Panc1 (cell line): ENCODE results near the gene USP28. TPM values are rescaled to one million over a fixed set of nuclear protein-coding genes. Genes with fewer than 3 reads are reported as not detected.

ENCODE experiments used
- ATAC-seq: fragments of 200-7000 bp; cut with Tn5 transposase; 2 replicates; pipeline ENCODE4 v1.9.1; 2020; ENCODE audit warnings: mild to moderate bottlenecking, moderate library complexity
- BruUV-seq: library from RNA; stranded (reverse); fragments of 400-500 nt; replicated peaks from 2 replicates; lab custom pipeline; 2021; lab: Mats Ljungman, UMichigan
- CTCF ChIA-PET: fragments of 300-600 bp; sonication (Branson Sonifier 250); formaldehyde crosslinking; loops from one replicate; lab custom pipeline; 2022; ENCODE audit warnings: antibody characterized with exemption; lab: Charles Lee
- POLR2A ChIA-PET: fragments of 300-600 bp; sonication (Branson Sonifier 250); formaldehyde crosslinking; loops from one replicate; lab custom pipeline; 2022; ENCODE audit warnings: antibody characterized with exemption; lab: Charles Lee
- DNase-seq: peaks from one replicate; pipeline ENCODE4 v3.0.0-alpha.2; 2010; ENCODE audit warnings: low read depth, low spot score
- H3K27ac ChIP-seq: 2 replicates; pipeline ENCODE4 v1.5.1; 2011; ENCODE audit warnings: mild to moderate bottlenecking, low read length, inconsistent platforms
- H3K27me3 ChIP-seq: fragments of 200-500 bp; sonication (Bioruptor generic); 2 replicates; pipeline ENCODE4 v1.6.0; 2014; ENCODE audit warnings: low read length, inconsistent platforms; ENCODE audit not compliant: control insufficient read depth, insufficient read depth
- H3K36me3 ChIP-seq: fragments of 200-500 bp; sonication (Bioruptor generic); 2 replicates; pipeline ENCODE4 v1.5.1; 2014; ENCODE audit warnings: inconsistent platforms, mild to moderate bottlenecking, low read length, moderate library complexity; ENCODE audit not compliant: control insufficient read depth, insufficient read depth
- H3K4me1 ChIP-seq: 2 replicates; pipeline ENCODE4 v1.5.1; 2011; ENCODE audit warnings: inconsistent platforms, mild to moderate bottlenecking, low read length, moderate library complexity; ENCODE audit not compliant: control insufficient read depth, insufficient read depth
- H3K4me3 ChIP-seq, 2 experiments: 2 replicates each; pipeline ENCODE4 v1.5.1; 2011 to 2012; ENCODE audit warnings: low read depth in 2 of 2, low read length in 2 of 2, mild to moderate bottlenecking in 2 of 2, inconsistent platforms in 1 of 2, moderate library complexity in 1 of 2
- H3K9me3 ChIP-seq: fragments of 200-500 bp; sonication (Bioruptor generic); 2 replicates; pipeline ENCODE4 v1.5.1; 2014; ENCODE audit warnings: low read depth, mild to moderate bottlenecking, inconsistent platforms, low read length, moderate library complexity; ENCODE audit not compliant: control insufficient read depth, insufficient read depth
- POLR2AphosphoS5 ChIP-seq: IDR thresholded peaks from 2 replicates; pipeline ENCODE4 v1.6.1; 2012; ENCODE audit warnings: mild to moderate bottlenecking, low read depth, low read length, moderate library complexity
- SIN3A ChIP-seq: IDR thresholded peaks from 2 replicates; pipeline ENCODE4 v1.6.1; 2012; ENCODE audit warnings: low read depth, mild to moderate bottlenecking, low read length, moderate library complexity, borderline replicate concordance; ENCODE audit not compliant: insufficient read depth
- TCF7L2 ChIP-seq: IDR thresholded peaks from 2 replicates; pipeline ENCODE4 v1.6.1; 2011; ENCODE audit warnings: mild to moderate bottlenecking, low read depth, low read length, inconsistent platforms
- in situ Hi-C: cut with HindIII; loops from 2 replicates; pipeline ENCODE4 v1.10.0; 2016; ENCODE audit warnings: low sequenced_read_pairs, low pct_unique_long_range_greater_than_20kb
- intact Hi-C: fragments of 100-400 bp; cut with micrococcal nuclease; formaldehyde crosslinking; loops from one replicate; pipeline ENCODE4 v1.10.0; 2022; ENCODE audit not compliant: unreplicated experiment
- total RNA-seq: library from RNA; stranded (reverse); gene quantifications from one replicate; pipeline ENCODE4 v1.2.1, GENCODE V29; 2021; ENCODE audit not compliant: unreplicated experiment
- TF ChIP-seq, protein P1 (sequence below), 2 experiments: IDR thresholded peaks; 2 replicates each; pipeline ENCODE4 v1.6.1; 2011 to 2012; ENCODE audit warnings: low read depth in 2 of 2, control low read depth in 1 of 2, low read length in 1 of 2, mild to moderate bottlenecking in 1 of 2, moderate library complexity in 1 of 2; ENCODE audit not compliant: insufficient read depth in 1 of 2
- TF ChIP-seq, protein P2 (sequence below): fragments of 450-650 bp; IDR thresholded peaks from 2 replicates; pipeline ENCODE4 v1.5.1; 2017; ENCODE audit warnings: mild to moderate bottlenecking

Gene USP28
- total RNA-seq, 1 experiment from 2014 or later, result 52.3 TPM

DNA sequence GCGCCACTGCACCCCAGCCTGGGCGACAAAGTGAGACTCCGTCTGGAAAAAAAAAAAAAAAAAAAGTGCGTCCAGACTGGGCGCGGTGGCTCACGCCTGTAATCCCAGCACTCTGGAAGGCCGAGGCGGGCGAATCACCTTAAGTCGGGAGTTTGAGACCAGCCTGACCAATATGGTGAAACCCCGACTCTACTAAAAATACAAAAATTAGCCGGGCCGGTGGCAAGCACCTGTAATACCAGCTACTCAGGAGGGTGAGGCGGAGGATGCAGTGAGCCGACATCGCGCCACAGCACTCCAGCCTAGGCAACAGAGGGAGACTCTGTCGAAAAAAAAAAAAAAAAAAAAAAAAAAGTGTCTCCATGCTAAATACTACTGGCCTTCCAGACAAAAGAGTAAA, 1.3 kb downstream of the USP28 start:
- in situ Hi-C loops (no loop called here), intact Hi-C loops (no loop called here)
- TF ChIP-seq, protein P1, sequence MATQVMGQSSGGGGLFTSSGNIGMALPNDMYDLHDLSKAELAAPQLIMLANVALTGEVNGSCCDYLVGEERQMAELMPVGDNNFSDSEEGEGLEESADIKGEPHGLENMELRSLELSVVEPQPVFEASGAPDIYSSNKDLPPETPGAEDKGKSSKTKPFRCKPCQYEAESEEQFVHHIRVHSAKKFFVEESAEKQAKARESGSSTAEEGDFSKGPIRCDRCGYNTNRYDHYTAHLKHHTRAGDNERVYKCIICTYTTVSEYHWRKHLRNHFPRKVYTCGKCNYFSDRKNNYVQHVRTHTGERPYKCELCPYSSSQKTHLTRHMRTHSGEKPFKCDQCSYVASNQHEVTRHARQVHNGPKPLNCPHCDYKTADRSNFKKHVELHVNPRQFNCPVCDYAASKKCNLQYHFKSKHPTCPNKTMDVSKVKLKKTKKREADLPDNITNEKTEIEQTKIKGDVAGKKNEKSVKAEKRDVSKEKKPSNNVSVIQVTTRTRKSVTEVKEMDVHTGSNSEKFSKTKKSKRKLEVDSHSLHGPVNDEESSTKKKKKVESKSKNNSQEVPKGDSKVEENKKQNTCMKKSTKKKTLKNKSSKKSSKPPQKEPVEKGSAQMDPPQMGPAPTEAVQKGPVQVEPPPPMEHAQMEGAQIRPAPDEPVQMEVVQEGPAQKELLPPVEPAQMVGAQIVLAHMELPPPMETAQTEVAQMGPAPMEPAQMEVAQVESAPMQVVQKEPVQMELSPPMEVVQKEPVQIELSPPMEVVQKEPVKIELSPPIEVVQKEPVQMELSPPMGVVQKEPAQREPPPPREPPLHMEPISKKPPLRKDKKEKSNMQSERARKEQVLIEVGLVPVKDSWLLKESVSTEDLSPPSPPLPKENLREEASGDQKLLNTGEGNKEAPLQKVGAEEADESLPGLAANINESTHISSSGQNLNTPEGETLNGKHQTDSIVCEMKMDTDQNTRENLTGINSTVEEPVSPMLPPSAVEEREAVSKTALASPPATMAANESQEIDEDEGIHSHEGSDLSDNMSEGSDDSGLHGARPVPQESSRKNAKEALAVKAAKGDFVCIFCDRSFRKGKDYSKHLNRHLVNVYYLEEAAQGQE (IDR thresholded peaks at IDR 0.05; ENCODE audit: insufficient read depth in 1 of 2, low read depth in 2 of 2, low read length in 1 of 2), result no peak
- TF ChIP-seq POLR2AphosphoS5, result no peak
- TF ChIP-seq, protein P2, sequence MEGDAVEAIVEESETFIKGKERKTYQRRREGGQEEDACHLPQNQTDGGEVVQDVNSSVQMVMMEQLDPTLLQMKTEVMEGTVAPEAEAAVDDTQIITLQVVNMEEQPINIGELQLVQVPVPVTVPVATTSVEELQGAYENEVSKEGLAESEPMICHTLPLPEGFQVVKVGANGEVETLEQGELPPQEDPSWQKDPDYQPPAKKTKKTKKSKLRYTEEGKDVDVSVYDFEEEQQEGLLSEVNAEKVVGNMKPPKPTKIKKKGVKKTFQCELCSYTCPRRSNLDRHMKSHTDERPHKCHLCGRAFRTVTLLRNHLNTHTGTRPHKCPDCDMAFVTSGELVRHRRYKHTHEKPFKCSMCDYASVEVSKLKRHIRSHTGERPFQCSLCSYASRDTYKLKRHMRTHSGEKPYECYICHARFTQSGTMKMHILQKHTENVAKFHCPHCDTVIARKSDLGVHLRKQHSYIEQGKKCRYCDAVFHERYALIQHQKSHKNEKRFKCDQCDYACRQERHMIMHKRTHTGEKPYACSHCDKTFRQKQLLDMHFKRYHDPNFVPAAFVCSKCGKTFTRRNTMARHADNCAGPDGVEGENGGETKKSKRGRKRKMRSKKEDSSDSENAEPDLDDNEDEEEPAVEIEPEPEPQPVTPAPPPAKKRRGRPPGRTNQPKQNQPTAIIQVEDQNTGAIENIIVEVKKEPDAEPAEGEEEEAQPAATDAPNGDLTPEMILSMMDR, result no peak
- TF ChIP-seq TCF7L2, result no peak
- no peak for DNase-seq
- no peaks in the 10 kb centered on the region for H3K36me3 ChIP-seq
- no peak for ATAC-seq
- no peaks in the 10 kb centered on the region for H3K9me3 ChIP-seq
- peak overlapping the region; percentile 71 to 88 for H3K4me3 ChIP-seq
- ChIA-PET CTCF (no interaction called here), POLR2A (no interaction called here)
- no peaks in the 10 kb centered on the region for H3K27me3 ChIP-seq
- peaks cover 22% of the 10 kb centered on the region for H3K4me1 ChIP-seq
- BruUV-seq, result no TSS peak
- H3K27ac ChIP-seq, result peak overlapping the region; percentile 80

DNA sequence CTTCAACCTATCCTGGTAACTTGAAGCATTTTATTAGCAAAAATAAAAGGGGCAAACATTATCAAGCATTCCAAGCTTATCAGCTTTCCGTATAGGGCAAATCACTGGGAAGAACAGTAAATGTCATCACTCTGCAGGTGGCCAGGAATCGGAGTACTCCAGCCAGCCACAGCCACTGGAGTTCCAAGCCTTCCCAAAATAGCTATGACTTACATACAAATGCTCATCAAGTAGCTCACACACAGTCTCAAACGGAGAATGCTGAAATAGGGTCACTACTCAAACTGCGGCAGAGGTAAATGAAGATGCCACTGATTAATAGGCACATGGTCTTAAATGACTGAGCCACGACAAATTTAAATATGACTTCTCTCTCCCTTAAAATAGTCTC, 2.1 kb downstream of the USP28 start:
- in situ Hi-C loops (no loop called here), intact Hi-C loops (no loop called here)
- no peaks in the 10 kb centered on the region for H3K36me3 ChIP-seq
- H3K4me3 ChIP-seq, result peak overlapping the region in 1 of 2 experiments; percentile 3; a peak in 1 of 4 replicates
- TF ChIP-seq TCF7L2, result no peak
- TF ChIP-seq, protein P2, result no peak
- no peak for TF ChIP-seq POLR2AphosphoS5
- TF ChIP-seq, protein P1 (IDR thresholded peaks at IDR 0.05; ENCODE audit: insufficient read depth in 1 of 2, low read depth in 2 of 2, low read length in 1 of 2), result no peak
- no peak for TF ChIP-seq SIN3A
- no TSS peak for BruUV-seq
- POLR2A ChIA-PET, result no interaction called here
- ATAC-seq (no peak), DNase-seq (no peak)
- peak overlapping the region; percentile 32; the same call in 1 of the 2 replicates for H3K27ac ChIP-seq
- no peaks in the 10 kb centered on the region for H3K9me3 ChIP-seq
- CTCF ChIA-PET, result no interaction called here
- H3K27me3 ChIP-seq, result no peaks in the 10 kb centered on the region
- H3K4me1 ChIP-seq, result peaks cover 22% of the 10 kb centered on the region
